GM12872 (cell line): ENCODE data around the gene AQP5.

ENCODE experiments used
- TF ChIP-seq, protein P1 (sequence below): IDR thresholded peaks from 3 replicates; pipeline ENCODE4 v1.5.1; 2011; ENCODE audit warnings: low read depth, mild to moderate bottlenecking, low read length, moderate library complexity; ENCODE audit not compliant: insufficient read depth

The AQP5 gene

DNA sequence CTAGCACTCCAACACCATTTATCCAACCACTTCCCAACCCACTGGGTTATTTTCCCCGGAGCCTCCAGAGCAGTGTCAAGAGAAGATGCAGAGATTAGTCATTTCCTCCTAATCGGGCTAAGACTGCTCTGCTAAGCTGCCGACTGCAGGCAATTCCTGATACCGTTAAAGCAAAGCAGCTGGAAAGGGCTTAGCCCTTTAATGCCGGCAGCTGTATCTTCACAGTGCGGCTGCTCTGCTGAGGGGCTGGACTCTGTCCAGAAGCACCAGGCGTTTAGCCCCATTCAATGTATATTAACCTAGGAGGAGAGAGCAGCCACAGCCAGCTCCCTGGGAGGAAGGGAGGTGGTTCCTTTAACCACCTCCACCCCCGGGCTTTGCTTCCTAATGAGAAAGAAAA is 22.2 kb downstream of the AQP5 start:
- TF ChIP-seq, protein P1, sequence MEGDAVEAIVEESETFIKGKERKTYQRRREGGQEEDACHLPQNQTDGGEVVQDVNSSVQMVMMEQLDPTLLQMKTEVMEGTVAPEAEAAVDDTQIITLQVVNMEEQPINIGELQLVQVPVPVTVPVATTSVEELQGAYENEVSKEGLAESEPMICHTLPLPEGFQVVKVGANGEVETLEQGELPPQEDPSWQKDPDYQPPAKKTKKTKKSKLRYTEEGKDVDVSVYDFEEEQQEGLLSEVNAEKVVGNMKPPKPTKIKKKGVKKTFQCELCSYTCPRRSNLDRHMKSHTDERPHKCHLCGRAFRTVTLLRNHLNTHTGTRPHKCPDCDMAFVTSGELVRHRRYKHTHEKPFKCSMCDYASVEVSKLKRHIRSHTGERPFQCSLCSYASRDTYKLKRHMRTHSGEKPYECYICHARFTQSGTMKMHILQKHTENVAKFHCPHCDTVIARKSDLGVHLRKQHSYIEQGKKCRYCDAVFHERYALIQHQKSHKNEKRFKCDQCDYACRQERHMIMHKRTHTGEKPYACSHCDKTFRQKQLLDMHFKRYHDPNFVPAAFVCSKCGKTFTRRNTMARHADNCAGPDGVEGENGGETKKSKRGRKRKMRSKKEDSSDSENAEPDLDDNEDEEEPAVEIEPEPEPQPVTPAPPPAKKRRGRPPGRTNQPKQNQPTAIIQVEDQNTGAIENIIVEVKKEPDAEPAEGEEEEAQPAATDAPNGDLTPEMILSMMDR, result no peak

DNA sequence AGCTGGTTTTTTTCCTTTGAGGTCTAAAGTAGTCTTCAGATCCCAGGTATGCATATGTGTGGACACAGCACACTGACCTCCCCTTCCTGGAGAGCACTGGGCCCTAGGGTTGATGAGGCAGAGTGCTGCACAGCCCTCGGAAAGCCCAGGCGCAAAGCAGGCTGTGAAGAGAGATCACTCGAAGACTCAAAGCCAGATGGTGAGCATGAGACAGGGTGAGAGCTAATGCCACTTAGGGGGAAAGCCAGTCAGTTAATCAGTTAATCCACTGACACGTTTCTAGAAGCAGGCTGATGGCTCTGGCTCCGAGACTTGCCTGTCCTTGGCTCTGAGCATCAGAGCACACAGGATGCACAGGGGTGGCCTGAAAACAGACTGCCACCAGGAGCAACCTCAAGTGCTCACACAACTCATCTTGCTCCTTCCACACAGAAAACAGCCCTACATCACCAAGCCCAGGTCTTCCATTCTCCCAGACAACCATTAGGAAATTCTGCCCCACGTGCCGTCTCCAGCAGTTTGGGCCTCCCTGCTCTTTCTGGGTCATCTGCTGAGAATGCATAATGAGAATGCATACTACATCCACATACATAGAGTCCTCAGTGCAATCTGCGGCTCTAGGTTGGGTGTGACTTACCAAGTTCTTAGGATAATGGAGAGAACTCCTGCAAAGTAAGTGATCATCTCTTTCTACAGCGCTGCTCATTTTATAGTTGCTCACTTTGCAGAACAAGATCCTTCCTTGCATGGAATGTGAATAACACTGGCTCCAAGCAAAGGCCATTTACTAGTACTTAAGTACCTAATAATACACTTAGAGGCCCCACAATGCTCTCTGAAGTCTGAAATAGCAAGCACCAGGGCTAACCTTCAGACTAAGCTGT is 23.0 kb downstream of the AQP5 start:
- TF ChIP-seq, protein P1, result no peak

DNA sequence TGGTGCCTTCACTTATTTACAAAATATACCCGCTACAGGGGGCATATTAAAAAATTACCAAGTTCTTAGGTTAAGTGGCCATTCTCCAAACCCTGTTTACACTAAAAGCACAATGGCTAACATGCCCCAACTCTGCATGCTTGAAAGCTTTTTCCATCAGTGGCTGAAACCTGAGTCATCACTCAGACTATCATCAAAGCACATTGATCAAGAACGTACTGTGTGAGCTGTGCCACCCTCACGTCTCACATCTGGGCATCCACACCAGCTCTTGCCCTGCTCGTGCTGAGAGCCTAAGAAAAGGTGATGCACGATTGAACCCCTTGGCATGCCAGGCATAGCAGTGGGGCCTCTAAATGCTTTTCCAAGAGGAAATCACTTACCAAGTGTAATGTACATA is 24.3 kb downstream of the AQP5 start:
- TF ChIP-seq, protein P1, result no peak

DNA sequence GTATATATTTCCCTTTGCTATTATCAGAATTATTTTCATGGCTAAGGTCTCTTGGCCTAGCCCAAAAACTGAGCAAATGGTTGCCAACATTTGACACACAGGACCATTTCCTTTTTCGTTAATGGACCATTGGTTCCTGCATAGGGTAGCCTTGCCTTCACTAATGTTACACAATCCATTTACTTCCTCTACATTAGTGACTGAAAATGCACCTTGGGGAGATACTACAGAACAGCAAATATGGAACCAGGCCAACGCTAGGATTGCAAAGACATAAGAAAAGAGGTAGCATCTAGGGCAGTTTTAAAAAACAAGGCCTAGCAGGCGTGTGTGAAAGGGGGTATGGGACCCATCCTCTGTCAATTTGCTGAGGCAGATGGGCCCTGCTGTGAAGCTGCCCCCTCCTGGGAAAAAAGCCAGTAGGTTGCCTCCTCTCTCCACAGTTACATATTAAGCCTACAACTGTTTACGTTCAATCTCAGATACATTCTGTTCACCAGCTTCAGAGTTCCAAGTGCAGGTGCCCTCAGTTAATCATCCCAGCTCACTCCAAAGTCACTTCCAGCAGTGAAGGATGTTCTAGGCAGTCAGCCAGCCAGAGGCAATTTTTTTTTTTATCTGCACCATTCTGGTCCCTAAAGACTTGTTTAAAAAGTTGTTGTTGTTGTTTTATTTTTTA is 26.1 kb downstream of the AQP5 start:
- TF ChIP-seq, protein P1, result no peak

GRCh38 chr12:49990273-49990672 is 28.6 kb downstream of the AQP5 start:
- TF ChIP-seq, protein P1, result no peak

DNA sequence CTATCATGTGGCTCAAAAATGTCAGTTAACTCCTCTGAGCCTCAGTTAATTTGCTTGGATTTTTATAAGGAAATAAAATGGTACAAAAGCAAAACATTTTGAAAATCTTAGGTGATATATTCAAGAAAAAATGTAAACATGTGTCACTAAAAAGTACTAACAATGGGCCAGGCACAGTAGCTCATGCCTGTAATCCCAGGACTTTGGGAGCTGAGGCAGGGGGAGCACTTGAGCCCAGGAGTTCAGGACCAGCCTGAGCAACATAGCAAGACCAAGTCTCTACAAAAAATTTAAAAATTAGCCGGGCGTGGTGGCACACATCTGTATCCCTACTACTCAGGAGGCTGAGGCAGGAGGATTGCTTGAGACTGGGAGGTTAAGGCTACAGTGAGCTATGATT is 36.8 kb downstream of the AQP5 start:
- TF ChIP-seq, protein P1, result no peak

GRCh38 chr12:50003595-50003994 is 41.9 kb downstream of the AQP5 start:
- TF ChIP-seq, protein P1, result no peak
